CD4-positive, alpha-beta memory T cell (primary cell): ENCODE data around the gene CDC40. TPM values are rescaled to one million over a fixed set of nuclear protein-coding genes. Genes with fewer than 3 reads are reported as not detected.
"Not testable (repeated sequence)": the region's sequence is repeated elsewhere in the genome, so short reads cannot be mapped to it uniquely, and the experiment has no call there.

Experiments used
- CTCF ChIA-PET: fragments of 350-600 bp; sonication (Branson Sonifier 250); formaldehyde crosslinking; loops from one replicate; lab custom pipeline; 2021; ENCODE audit warnings: inconsistent platforms; ENCODE audit not compliant: partially characterized antibody; lab: Charles Lee
- POLR2A ChIA-PET: fragments of 350-600 bp; sonication (Branson Sonifier 250); formaldehyde crosslinking; loops from one replicate; lab custom pipeline; 2021; ENCODE audit not compliant: partially characterized antibody; lab: Charles Lee
- DNase-seq, 5 donors: peaks; one replicate each; pipeline versions ENCODE4 v3.0.0 to v3.0.0-alpha.2; 2020 to 2022; ENCODE audit warnings: mixed read lengths in 1 of 5
- H3K27ac ChIP-seq: one replicate; pipeline ENCODE4 v1.7.0; 2013; ENCODE audit warnings: low read depth, low read length
- H3K27me3 ChIP-seq: 2 replicates; pipeline ENCODE4 v1.7.0; 2013; ENCODE audit warnings: mild to moderate bottlenecking, low read length, moderate library complexity; ENCODE audit not compliant: insufficient read depth
- H3K36me3 ChIP-seq: 2 replicates; pipeline ENCODE4 v1.7.0; 2013; ENCODE audit warnings: mild to moderate bottlenecking, low read length, moderate library complexity; ENCODE audit not compliant: insufficient read depth
- H3K4me1 ChIP-seq: 2 replicates; pipeline ENCODE4 v1.7.0; 2013; ENCODE audit warnings: mild to moderate bottlenecking, low read length, moderate library complexity; ENCODE audit not compliant: insufficient read depth
- H3K4me3 ChIP-seq, 2 donors: one replicate each; pipeline ENCODE4 v1.7.0; 2013; ENCODE audit warnings: low read length in 2 of 2, mild to moderate bottlenecking in 1 of 2
- H3K9me3 ChIP-seq, 2 donors: one replicate each; pipeline ENCODE4 v1.7.0; 2013; ENCODE audit warnings: low read length in 2 of 2, control low read depth in 1 of 2; ENCODE audit not compliant: control insufficient read depth in 1 of 2
- H3K27ac Mint-ChIP-seq, 7 donors: one replicate each; pipeline ENCODE4 v1.8.0; 2020 to 2021; ENCODE audit warnings: mixed read lengths in 7 of 7, mild to moderate bottlenecking in 6 of 7, inconsistent platforms in 3 of 7, moderate library complexity in 3 of 7
- H3K27me3 Mint-ChIP-seq, 2 donors: one replicate each; pipeline ENCODE4 v1.8.0; 2020 to 2021; ENCODE audit warnings: mixed read lengths in 2 of 2
- H3K36me3 Mint-ChIP-seq, 2 donors: one replicate each; pipeline ENCODE4 v1.8.0; 2020 to 2021; ENCODE audit warnings: mixed read lengths in 2 of 2, inconsistent platforms in 1 of 2, mild to moderate bottlenecking in 1 of 2
- H3K4me1 Mint-ChIP-seq, 4 donors: one replicate each; pipeline ENCODE4 v1.8.0; 2020 to 2021; ENCODE audit warnings: mixed read lengths in 4 of 4, mild to moderate bottlenecking in 1 of 4
- H3K4me3 Mint-ChIP-seq, 8 donors: one replicate each; pipeline ENCODE4 v1.8.0; 2020 to 2021; ENCODE audit warnings: mixed read lengths in 8 of 8, mild to moderate bottlenecking in 7 of 8, moderate library complexity in 6 of 8, inconsistent platforms in 3 of 8
- H3K9me3 Mint-ChIP-seq, 8 donors: one replicate each; pipeline ENCODE4 v1.8.0; 2020 to 2021; ENCODE audit warnings: mixed read lengths in 8 of 8, mild to moderate bottlenecking in 5 of 8, inconsistent platforms in 3 of 8, moderate library complexity in 1 of 8
- intact Hi-C: fragments of 100-400 bp; cut with micrococcal nuclease; formaldehyde crosslinking; loops from one replicate; pipeline ENCODE4 v1.15.1; 2023
- polyA plus RNA-seq, 2 donors: library from polyadenylated mRNA; unstranded; fragments of 300-500 nt; fragmentation: Illumina TruSeq; gene quantifications; one replicate each; pipeline ENCODE4 v1.2.3, GENCODE V29; 2021
- total RNA-seq, 2 experiments: library from RNA; stranded (reverse); gene quantifications; one replicate each; pipeline ENCODE4 v1.2.3, GENCODE V29; 2021

Gene CDC40
- total and polyA plus RNA-seq, 4 experiments from 2014 or later, result 20.4 to 38.0 (median 35.9) TPM

DNA sequence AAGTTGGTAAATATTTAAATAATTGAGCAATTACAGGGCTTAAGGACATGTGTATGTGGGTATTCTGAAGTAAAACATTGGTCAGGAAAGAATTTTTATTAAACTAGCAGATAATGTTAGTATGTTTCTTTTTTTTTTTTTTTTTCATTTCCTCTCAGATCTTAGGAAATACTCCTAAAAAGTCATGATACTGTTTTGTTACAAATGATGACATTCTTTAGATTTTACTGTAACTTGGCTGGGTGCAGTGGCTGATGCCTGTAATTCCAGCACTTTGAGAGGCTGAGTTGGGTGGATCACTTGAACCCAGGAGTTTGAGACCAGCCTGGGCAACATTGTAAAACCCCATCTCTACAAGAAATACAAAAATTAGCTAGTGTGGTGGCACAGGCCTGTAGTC, 41.5 kb downstream of the CDC40 start:
- Histone ChIP-seq H3K4me3 (no peak overlapping the region), H3K27me3 (no peaks in the 10 kb centered on the region), H3K9me3 (no peaks in the 10 kb centered on the region), H3K36me3 (peaks cover 45% of the 10 kb centered on the region), H3K27ac (no peak overlapping the region), H3K4me1 (no peaks in the 10 kb centered on the region)
- ChIA-PET POLR2A (no interaction called here), CTCF (no interaction called here)
- H3K36me3 Mint-ChIP-seq, result peaks cover 61 to 80% of the 10 kb centered on the region in 2 donors
- H3K9me3 Mint-ChIP-seq, result no peaks in the 10 kb centered on the region
- peaks cover 0 to 2% (median 0%) of the 10 kb centered on the region in 4 donors for H3K4me1 Mint-ChIP-seq
- DNase-seq, result no peak
- H3K4me3 Mint-ChIP-seq, result no peak overlapping the region
- intact Hi-C loops, result no loop called here
- H3K27ac Mint-ChIP-seq, result no peak overlapping the region
- H3K27me3 Mint-ChIP-seq, result no peaks in the 10 kb centered on the region

DNA sequence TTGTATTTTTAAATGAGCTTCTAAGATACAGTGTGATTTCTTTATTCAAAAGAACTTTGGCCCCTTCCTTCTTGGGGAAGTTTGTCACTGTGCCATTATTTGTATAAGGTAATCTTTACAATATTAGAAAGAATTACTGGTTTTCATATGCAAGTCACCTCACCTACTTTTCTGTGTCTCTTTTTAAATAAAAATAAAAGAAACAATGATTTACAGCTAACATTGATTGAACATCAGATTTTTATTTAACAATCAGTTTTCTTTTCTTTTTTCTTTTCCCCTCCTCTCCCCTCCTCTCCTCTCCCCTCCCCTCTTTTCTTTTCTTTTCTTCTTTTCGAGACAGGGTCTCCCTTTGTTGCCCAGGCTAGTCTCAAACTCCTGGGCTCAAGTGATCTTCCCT, 46.0 kb downstream of the CDC40 start:
- intact Hi-C loops, result no loop called here
- Histone ChIP-seq H3K4me1 (no peaks in the 10 kb centered on the region), H3K4me3 (no peak overlapping the region), H3K27me3 (no peaks in the 10 kb centered on the region), H3K27ac (no peak overlapping the region), H3K9me3 (no peaks in the 10 kb centered on the region), H3K36me3 (peaks cover 23% of the 10 kb centered on the region)
- Mint-ChIP-seq H3K27me3 (no peaks in the 10 kb centered on the region), H3K36me3 (peaks cover 48 to 69% of the 10 kb centered on the region in 2 donors), H3K27ac (no peak overlapping the region), H3K4me3 (no peak overlapping the region), H3K9me3 (no peaks in the 10 kb centered on the region), H3K4me1 (peaks cover 0 to 2% (median 0%) of the 10 kb centered on the region in 4 donors)
- no peak for DNase-seq
- CTCF ChIA-PET, result no interaction called here
- POLR2A ChIA-PET, result no interaction called here

DNA sequence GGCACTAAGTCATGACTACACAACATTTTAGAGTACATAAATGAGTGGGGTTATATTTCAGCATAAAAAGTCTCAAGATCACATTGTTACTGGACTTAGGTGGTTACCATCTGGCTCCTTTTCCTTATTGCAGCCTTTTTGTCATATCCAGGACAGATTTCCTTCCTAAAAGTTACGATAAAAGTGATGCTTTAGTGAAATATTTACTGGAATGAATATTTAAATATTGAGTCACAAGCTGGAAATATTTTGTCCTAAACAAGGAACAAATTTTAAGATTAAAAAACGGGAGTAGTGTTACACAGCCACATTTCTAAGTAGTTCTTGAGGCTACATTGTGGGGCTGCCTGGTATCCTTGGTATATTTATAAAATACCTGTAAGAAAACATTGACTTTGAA, 52.2 kb downstream of the CDC40 start:
- H3K4me3 ChIP-seq, result no peak overlapping the region
- no peaks in the 10 kb centered on the region for H3K27me3 ChIP-seq
- no peaks in the 10 kb centered on the region for H3K9me3 ChIP-seq
- no peaks in the 10 kb centered on the region for H3K9me3 Mint-ChIP-seq
- DNase-seq, result no peak
- H3K4me1 Mint-ChIP-seq, result peaks cover 7 to 12% (median 8%) of the 10 kb centered on the region in 4 donors
- H3K27me3 Mint-ChIP-seq, result no peaks in the 10 kb centered on the region
- ChIA-PET CTCF (no interaction called here), POLR2A (interaction anchor here (0.6 kb wide), 1 partner anchor 52 kb away, joined by 3 read pairs; the partner anchor contains the start of gene CDC40)
- H3K27ac ChIP-seq, result no peak overlapping the region
- H3K36me3 ChIP-seq, result peaks cover 8% of the 10 kb centered on the region
- H3K27ac Mint-ChIP-seq, result no peak overlapping the region
- H3K4me3 Mint-ChIP-seq, result no peak overlapping the region
- H3K4me1 ChIP-seq, result peaks cover 7% of the 10 kb centered on the region
- H3K36me3 Mint-ChIP-seq, result peaks cover 42% of the 10 kb centered on the region in 2 donors
- intact Hi-C loops, result no loop called here

DNA sequence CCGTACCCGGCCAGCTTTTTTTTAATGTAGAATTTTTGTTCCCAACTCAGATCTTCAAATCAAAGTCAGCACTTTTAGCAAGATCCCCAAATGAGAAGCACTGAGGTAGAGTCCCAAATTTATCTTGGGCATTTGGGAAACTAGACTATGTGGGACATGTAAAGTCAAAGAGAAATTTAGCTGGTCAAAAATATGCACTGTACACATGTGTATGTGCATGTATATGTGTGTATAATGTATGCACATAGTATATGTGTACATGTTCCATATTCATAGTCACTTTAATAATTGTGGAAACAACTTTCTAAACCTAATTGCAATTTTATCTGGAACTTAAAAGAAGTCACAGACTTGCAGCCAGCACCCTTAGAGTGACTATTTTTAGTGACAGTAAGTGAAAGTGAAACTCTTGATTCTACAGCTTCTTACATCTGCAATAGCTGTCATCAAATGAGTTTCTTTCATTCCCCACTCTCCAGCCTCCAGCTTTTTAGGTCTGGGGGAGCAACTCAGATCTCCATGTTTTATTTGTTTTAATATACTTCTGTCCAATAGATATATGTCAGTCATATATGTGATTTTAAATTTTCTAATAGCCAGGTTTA, 53.6 kb downstream of the CDC40 start:
- CTCF ChIA-PET, result no interaction called here
- POLR2A ChIA-PET, result no interaction called here
- peak in 1 of 5 donors; percentile 4 for DNase-seq
- H3K36me3 Mint-ChIP-seq, result peaks cover 35 to 46% of the 10 kb centered on the region in 2 donors
- Histone ChIP-seq H3K36me3 (peaks cover 6% of the 10 kb centered on the region), H3K9me3 (no peaks in the 10 kb centered on the region), H3K4me1 (peaks cover 7% of the 10 kb centered on the region), H3K27me3 (no peaks in the 10 kb centered on the region), H3K4me3 (no peak overlapping the region), H3K27ac (no peak overlapping the region)
- peak overlapping the region in 1 of 8 donors; percentile 22 for H3K4me3 Mint-ChIP-seq
- H3K9me3 Mint-ChIP-seq, result no peaks in the 10 kb centered on the region
- H3K27me3 Mint-ChIP-seq, result no peaks in the 10 kb centered on the region
- intact Hi-C loops, result no loop called here
- peaks cover 7 to 12% (median 8%) of the 10 kb centered on the region in 4 donors for H3K4me1 Mint-ChIP-seq
- peak overlapping the region; percentile 3 to 68 (median 22) for H3K27ac Mint-ChIP-seq

DNA sequence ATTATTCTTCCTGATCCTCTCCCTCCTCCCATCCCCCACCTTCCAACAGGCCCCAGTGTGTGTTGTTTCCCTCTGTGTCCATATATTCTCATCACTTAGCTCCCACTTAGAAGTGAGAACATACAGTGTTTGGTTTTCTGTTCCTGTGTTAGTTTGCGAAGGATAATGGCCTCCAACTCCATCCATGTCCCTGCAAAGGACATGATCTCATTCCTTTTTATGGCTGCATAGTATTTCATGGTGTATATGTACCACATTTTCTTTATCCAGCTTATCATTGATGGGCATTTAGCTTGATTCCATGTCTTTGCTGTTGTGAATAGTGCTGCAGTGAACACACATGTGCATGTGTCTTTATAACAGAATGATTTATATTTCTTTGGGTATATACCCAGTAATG, 55.8 kb downstream of the CDC40 start:
- CTCF ChIA-PET, H3K27ac Mint-ChIP-seq: not testable (repeated sequence)

DNA sequence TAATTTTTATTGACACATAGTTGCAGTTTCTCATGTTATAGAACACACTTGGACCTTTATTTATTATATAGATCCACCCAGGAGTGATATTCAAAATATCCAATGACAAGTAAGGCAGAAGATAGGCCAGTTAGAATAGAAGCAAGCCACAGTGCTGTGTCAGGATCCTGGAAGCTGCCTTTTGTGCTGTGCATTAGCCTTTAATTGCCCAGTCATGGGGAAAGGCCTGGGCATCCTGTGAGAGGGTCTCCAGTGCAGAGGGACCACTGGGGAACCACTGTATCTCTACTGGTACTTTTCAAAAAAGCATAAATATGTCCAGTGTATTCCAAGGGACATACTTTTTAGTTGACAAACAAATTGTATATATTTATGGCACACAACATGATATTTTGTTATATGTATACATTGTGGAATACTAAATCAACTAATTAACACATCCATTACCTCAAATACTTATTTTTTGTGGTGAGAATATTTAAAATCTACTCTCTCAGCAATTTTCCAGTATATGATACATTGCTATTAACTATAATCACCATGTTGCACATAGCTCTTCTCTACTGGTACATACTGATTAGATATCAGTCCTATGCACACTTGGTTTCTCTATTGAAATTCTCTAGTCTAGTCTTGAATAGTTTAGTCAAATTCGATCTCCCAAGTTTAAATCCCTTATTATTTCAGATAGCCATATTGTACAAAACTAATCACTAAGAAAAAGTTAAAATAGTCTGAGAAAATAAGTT, 59.5 kb downstream of the CDC40 start:
- Histone ChIP-seq H3K27ac (no peak overlapping the region), H3K36me3 (no peaks in the 10 kb centered on the region), H3K4me1 (no peaks in the 10 kb centered on the region), H3K4me3 (no peak overlapping the region), H3K9me3 (no peaks in the 10 kb centered on the region), H3K27me3 (no peaks in the 10 kb centered on the region)
- Mint-ChIP-seq H3K4me3 (no peak overlapping the region), H3K27ac (no peak overlapping the region), H3K9me3 (no peaks in the 10 kb centered on the region), H3K4me1 (no peaks in the 10 kb centered on the region), H3K36me3 (peaks cover 15 to 31% of the 10 kb centered on the region in 2 donors), H3K27me3 (no peaks in the 10 kb centered on the region)
- ChIA-PET CTCF (no interaction called here), POLR2A (no interaction called here)
- intact Hi-C loops, result no loop called here
- no peak for DNase-seq

More for the DNA sequence above, 55.8 kb downstream of the CDC40 start:
- H3K27me3 ChIP-seq, H3K27ac ChIP-seq, H3K27me3 Mint-ChIP-seq, intact Hi-C loops, H3K9me3 Mint-ChIP-seq, H3K4me3 Mint-ChIP-seq, H3K9me3 ChIP-seq, H3K36me3 ChIP-seq, H3K4me1 ChIP-seq, H3K4me3 ChIP-seq, POLR2A ChIA-PET, DNase-seq: not testable (repeated sequence)
- H3K4me1 Mint-ChIP-seq, result peaks cover 7 to 12% (median 8%) of the 10 kb centered on the region in 4 donors
- H3K36me3 Mint-ChIP-seq, result peaks cover 24 to 35% of the 10 kb centered on the region in 2 donors

DNA sequence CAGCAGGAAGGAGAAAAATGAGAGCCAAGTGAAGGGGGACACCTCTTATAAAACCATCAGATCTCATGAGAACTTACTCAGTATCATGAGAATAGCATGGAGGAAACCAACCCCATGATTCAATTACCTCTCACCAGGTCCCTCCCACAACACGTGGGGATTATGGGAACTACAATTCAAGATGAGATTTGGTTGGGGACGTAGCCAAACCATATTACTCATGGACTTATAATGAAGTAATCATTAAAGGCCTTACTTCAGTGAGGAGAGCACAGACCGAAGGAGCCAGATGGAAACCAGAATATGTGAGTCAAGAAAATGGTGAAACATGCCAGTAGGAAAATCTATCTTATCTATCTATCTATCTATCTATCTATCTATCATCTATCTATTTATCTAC, 64.4 kb downstream of the CDC40 start:
- intact Hi-C loops, result not testable (repeated sequence)

More for the DNA sequence above, 64.4 kb downstream of the CDC40 start:
- H3K4me3 ChIP-seq, H3K4me1 Mint-ChIP-seq, POLR2A ChIA-PET, H3K27me3 ChIP-seq, H3K4me1 ChIP-seq, H3K4me3 Mint-ChIP-seq, H3K36me3 ChIP-seq, H3K9me3 ChIP-seq, H3K27ac Mint-ChIP-seq, H3K27ac ChIP-seq, DNase-seq, H3K27me3 Mint-ChIP-seq, H3K9me3 Mint-ChIP-seq, CTCF ChIA-PET: not testable (repeated sequence)
- peaks cover 0 to 11% of the 10 kb centered on the region in 2 donors for H3K36me3 Mint-ChIP-seq
